ELF-1 (cell line): ENCODE data around the gene PGAP3.
A peak's percentile ranks its signal among the peaks of the same experiment; 100 is the strongest.

ENCODE experiments used
- DNase-seq: peaks from one replicate; pipeline ENCODE4 v3.0.0-alpha.2; 2016; ENCODE audit warnings: low read depth, low spot score

Gene PGAP3

DNA sequence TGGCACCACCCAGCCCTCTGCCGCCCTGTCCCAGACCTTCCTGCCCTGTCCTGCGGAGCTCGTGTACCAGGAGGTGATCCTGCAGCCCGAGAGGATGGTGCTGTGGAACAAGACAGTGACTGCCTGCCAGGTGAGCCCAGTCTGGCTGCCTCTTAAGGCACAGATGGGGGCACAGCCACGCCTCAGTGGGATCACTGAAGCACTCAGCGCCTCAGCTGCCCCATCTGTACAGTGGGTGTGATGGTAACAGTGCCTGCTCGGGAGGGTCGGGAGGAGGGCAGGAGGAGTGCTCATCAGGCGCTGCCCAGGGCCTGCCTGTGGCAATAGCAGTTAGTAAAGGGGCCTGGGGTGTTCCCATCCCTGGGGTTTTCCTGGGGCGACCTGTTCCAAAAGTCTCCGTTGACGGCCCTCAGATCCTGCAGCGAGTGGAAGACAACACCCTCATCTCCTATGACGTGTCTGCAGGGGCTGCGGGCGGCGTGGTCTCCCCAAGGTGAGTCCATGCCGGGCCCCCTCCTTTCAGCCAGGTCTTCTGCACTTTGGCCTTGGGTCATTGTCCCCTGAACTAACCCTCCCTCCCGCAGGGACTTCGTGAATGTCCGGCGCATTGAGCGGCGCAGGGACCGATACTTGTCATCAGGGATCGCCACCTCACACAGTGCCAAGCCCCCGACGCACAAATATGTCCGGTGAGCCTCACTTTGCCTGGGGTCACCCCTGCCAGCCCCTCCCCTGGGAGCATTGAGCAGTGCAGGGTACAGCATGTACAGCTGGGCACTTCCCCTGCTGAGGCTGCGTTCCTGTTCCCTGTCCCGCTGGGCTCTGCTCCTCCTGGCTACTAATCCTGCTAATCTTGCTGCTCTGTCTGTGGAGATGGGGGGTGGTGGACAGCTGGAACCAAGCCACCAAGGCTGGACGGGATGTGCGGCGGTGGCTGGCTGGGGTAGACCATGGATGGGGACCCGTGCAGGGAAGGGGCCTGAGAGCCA is 27.2 kb downstream of the PGAP3 start:
- DNase-seq, result no peak

- no peak for DNase-seq
Observed at GRCh38 chr17:39660011-39660360, 27.9 kb downstream of the PGAP3 start.

DNA sequence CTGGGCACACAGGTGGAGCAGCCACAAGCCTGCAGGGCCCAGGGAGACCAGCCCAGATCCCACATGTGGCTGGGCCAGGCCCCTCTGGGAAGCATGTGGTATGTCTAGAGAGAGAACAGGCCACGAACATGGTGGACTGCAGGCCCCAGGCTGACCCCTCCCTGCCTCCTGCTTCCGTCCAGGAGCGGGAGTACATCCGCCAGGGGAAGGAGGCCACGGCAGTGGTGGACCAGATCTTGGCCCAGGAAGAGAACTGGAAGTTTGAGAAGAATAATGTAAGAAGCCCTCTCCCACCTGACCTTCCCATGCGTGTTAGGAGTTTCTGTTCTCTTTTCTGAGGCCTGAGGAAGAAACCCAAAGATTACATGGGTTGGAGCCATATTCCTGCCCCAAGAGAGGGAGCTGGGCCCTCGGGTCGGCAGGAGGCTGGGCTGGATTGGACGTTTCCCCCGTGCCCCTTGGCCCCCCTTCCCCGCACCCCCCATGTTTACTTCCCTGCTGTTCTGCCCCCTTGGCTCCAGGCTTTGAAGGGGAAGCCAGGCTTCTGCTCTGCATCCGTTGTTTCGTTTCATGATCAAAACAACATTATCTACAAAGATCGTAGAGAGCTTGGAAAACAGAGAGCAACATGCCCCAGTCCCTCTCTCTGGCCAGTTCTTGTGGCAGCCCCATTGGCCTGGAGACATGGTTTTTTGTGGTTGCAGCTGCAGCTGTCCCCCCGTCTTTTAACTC is 28.4 kb downstream of the PGAP3 start:
- DNase-seq, result no peak

DNA sequence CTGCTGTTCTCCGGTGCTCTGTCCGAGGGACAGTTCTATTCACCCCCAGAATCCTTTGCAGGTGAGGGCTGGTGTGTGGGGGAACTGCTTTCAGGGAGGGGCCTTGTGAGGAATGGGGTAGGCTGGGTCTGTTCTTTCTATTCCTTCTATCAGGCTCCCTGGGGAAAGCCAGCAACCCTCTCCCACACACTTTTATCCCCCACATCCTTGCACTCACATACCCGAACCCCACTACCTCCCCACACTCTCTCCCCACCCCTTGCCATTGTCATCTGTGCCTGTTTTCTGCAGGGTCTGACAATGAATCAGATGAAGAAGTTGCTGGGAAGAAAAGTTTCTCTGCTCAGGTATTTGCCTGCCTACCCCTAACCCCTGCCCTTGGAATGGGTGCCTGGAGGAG is 29.1 kb downstream of the PGAP3 start:
- no peak for DNase-seq

GRCh38 chr17:39658346-39658745 is 29.5 kb downstream of the PGAP3 start:
- no peak for DNase-seq

- no peak for DNase-seq
Observed at GRCh38 chr17:39655105-39655504, 32.8 kb downstream of the PGAP3 start.

GRCh38 chr17:39653662-39654331 is 34.1 kb downstream of the PGAP3 start:
- DNase-seq, result peak; percentile 65

- DNase-seq, result no peak
Observed at GRCh38 chr17:39653316-39653661, 34.6 kb downstream of the PGAP3 start.

DNA sequence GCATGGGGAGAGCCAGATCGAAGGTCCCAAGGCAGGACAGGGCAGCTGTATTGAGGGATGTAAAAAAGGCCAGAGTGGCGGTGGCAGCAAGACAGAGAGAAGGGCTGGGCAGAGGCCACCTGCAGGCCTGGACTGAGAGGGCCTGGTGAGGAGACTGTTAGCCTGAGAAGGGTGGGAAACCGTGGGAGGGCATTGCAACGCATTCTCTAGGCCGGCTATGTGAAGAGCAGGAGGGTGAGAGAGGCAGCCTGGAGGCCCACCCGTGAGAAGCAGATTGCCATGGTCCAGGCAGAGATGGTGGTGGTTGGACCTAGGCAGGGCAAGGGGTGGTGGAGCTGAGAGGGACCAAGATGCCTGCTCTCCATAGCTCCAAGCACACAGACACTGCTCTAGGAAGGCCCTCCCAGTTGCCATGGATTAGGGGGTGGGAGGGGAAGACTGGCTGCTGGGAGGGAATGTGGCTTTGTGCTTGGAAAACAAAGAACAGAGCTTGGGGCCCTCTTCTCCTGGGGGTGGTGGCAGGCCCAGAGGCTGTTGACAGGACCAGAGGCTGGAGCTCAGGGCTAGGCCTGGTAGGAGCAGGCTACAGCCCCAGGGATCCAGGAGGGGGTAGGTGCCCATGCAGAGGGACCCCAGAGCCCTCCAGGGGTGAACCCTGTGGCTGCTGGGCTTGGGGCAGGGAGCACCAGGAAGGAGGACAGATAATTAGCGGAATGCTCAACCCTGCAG is 35.1 kb downstream of the PGAP3 start:
- DNase-seq, result peak; percentile 88

GRCh38 chr17:39651923-39652586 is 35.8 kb downstream of the PGAP3 start:
- no peak for DNase-seq

- DNase-seq, result no peak
Observed at GRCh38 chr17:39650121-39650579, 37.7 kb downstream of the PGAP3 start.

DNA sequence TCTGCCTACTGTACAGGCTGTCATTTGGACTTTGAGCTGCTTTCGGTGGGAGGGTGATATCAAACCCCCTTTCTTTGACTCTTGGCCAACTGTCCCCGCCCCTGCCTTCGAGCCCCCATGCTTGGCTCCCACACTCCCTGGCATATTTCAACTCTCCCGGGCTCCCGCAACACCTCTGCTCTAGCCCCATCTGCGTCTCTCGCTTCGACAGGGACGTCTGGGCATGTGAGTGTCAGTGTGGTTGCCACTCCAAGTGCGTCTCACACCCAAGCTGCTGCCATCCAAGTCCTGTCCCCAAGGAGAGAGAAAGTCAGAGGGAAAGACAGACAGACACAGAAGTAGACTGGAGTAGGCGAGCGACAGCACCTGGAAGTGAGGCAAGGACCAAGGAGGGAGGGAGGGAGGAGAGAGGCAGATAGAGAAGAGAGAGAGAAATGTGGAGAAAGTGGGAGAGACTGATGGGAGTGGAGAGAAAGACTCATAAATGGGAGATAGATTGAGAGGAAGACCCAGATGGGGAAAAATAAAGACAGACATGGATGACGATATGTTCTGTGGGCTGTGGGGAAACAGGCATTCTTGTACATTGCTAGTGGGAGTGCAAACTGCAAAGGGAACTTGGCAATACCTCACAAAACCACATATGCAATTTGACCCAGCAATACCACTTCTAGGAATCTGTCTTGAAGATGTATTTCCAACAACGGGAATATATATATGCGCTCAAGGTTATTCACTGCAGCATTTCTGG is 39.1 kb downstream of the PGAP3 start:
- DNase-seq, result no peak

- no peak for DNase-seq
Observed at GRCh38 chr17:39647256-39647655, 40.6 kb downstream of the PGAP3 start.

- DNase-seq, result no peak
Observed at GRCh38 chr17:39643271-39643670, 44.6 kb downstream of the PGAP3 start.

- no peak for DNase-seq
Observed at GRCh38 chr17:39642291-39643074, 45.4 kb downstream of the PGAP3 start.

- DNase-seq, result no peak
Observed at GRCh38 chr17:39641883-39642282, 46.0 kb downstream of the PGAP3 start.

DNA sequence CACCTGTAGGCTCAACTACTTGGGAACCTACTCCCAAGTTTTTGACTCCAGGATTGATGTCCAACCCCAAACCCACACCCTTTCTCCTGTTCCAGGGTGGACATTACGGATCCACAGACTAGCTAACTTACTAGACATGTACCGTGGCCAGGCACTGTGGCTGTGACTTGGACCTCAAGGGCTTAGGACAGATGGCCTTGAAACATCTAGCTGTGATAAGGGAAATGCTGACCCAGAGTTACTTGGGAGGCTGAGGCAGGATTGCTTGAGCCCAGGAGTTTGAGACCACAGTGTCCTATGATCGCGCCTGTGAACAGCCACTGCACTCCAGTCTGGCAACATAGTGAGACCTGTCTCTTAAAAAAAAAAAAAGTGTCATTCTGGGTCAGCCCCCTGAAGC is 46.8 kb downstream of the PGAP3 start:
- no peak for DNase-seq

GRCh38 chr17:39640591-39641031 is 47.2 kb downstream of the PGAP3 start:
- no peak for DNase-seq
